22Rv1 (cell line): ENCODE data around the gene CRADD.

Experiments used
- H3K27ac ChIP-seq: fragments of 450-650 bp; 2 replicates; pipeline ENCODE4 v1.5.1; 2017
- CTCF ChIP-seq: fragments of 450-650 bp; IDR thresholded peaks from 2 replicates; pipeline ENCODE4 v1.5.1; 2017; ENCODE audit warnings: mild to moderate bottlenecking
- ZFX ChIP-seq: fragments of 450-650 bp; IDR thresholded peaks from 2 replicates; pipeline ENCODE4 v1.6.1; 2017; ENCODE audit warnings: antibody characterized with exemption, borderline replicate concordance

Gene CRADD

GRCh38 chr12:93763746-93764147 is 86.6 kb downstream of the CRADD start:
- TF ChIP-seq ZFX (no peak), CTCF (no peak)
- H3K27ac ChIP-seq = no peak overlapping the region

DNA sequence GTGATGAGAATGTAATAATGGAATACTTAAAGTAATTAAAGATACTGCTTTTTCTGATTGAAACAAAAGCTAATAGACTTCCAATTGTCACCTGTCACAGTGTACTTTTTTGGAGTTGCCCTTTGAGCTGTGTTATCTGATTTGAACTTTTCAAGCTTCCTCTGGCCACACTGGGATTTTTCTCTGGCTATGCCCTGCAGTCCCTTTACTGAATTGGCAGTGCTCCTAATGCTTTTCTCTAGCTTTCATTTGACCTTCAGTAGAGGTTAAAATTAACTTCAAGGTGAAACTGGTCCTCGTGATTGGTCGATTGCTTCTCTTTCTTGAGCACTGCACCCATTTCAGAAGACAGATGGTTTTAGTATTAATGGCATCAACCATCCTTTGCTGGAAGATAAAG is 89.2 kb downstream of the CRADD start:
- no peak overlapping the region for H3K27ac ChIP-seq
- TF ChIP-seq CTCF = no peak
- TF ChIP-seq ZFX = no peak

- TF ChIP-seq CTCF = peak; percentile 80
- no peak for TF ChIP-seq ZFX
- H3K27ac ChIP-seq = no peak overlapping the region
These were observed 89.8 kb downstream of the CRADD start for GRCh38 chr12:93766796-93767523.

DNA sequence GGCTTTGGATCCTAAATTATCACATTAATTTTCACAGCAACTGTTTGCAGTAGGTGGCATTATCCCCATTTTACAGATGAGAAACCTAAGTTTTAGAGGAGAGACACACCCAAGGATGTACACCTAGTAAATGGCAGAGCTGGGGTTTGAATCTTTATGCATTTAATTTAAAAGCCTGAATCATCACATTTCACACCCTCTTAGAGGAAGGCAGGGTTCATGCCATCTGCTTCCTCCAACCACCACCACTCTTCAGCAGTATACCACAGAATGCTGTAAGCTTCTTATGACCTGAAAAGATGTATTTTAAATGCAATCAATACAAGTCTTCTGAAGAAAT is 90.3 kb downstream of the CRADD start:
- peak; percentile 54 for TF ChIP-seq CTCF
- no peak for TF ChIP-seq ZFX
- H3K27ac ChIP-seq = no peak overlapping the region

DNA sequence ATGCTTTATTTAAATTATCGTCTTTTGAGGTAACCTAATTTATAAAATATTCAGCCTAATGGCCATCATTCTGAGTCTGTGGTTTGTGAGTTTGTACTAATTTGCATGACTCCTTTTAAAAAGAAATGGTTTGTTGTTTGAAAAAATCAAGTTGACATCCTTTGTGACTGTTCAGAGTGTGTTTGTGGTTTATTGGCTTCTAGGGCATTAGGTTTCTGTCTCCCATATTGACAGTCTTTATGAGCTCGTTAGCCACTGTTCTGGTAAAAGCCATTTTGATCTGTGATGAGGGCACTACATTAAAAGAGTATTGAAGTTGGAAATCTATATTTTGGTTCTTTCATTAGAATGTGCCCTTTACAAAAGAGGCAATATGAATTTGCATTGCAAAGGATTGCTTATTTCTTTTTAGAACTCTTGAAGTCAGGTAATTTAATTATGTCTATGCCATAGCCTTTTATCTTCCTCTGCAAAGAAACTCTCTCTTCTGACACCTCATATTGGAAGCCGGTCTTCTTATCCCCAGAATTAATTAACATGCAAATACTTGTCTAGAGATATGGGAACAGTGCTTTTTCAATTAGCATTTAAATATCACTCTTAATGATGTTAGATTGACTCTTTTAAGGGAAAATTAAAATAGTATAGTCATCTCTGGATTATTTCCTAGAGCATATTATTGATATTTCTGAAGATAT is 95.0 kb downstream of the CRADD start:
- H3K27ac ChIP-seq = no peak overlapping the region
- TF ChIP-seq ZFX (no peak), CTCF (no peak)

GRCh38 chr12:93773122-93773871 is 96.1 kb downstream of the CRADD start:
- H3K27ac ChIP-seq = no peak overlapping the region
- TF ChIP-seq CTCF (no peak), ZFX (no peak)

DNA sequence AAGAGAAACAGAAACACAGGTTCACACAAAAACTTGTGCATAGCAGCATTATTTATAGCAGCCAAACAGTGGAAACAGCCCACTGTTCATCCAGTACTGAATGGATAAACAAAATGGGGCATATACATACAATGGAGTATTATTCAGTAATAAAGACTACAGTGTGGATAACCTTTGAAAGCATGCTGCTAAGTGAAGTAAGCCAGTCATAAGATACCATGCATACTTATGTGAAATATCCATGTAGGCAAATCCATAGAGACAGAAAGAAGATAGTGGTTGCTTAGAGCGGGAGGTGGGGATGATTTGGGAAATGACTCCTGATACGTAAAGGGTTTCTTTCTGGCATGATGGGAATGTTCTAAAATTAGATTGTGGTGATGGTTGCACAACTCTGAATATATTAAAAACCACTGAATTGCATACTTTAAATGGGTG is 99.4 kb downstream of the CRADD start:
- TF ChIP-seq CTCF (no peak), ZFX (no peak)
- H3K27ac ChIP-seq = no peak overlapping the region
